ENCODE data around the gene EIF4G1. TPM values are rescaled to one million over a fixed set of nuclear protein-coding genes. Genes with fewer than 3 reads are reported as not detected.
A peak's percentile ranks its signal among the peaks of the same experiment; 100 is the strongest.
"Not testable (repeated sequence)": the region's sequence is repeated elsewhere in the genome, so short reads cannot be mapped to it uniquely, and the experiment has no call there.

Gene EIF4G1, protein sequence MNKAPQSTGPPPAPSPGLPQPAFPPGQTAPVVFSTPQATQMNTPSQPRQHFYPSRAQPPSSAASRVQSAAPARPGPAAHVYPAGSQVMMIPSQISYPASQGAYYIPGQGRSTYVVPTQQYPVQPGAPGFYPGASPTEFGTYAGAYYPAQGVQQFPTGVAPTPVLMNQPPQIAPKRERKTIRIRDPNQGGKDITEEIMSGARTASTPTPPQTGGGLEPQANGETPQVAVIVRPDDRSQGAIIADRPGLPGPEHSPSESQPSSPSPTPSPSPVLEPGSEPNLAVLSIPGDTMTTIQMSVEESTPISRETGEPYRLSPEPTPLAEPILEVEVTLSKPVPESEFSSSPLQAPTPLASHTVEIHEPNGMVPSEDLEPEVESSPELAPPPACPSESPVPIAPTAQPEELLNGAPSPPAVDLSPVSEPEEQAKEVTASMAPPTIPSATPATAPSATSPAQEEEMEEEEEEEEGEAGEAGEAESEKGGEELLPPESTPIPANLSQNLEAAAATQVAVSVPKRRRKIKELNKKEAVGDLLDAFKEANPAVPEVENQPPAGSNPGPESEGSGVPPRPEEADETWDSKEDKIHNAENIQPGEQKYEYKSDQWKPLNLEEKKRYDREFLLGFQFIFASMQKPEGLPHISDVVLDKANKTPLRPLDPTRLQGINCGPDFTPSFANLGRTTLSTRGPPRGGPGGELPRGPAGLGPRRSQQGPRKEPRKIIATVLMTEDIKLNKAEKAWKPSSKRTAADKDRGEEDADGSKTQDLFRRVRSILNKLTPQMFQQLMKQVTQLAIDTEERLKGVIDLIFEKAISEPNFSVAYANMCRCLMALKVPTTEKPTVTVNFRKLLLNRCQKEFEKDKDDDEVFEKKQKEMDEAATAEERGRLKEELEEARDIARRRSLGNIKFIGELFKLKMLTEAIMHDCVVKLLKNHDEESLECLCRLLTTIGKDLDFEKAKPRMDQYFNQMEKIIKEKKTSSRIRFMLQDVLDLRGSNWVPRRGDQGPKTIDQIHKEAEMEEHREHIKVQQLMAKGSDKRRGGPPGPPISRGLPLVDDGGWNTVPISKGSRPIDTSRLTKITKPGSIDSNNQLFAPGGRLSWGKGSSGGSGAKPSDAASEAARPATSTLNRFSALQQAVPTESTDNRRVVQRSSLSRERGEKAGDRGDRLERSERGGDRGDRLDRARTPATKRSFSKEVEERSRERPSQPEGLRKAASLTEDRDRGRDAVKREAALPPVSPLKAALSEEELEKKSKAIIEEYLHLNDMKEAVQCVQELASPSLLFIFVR (N-terminal part only)
- total RNA-seq (2014; rRNA removed; shearing (Covaris generic)) = 211 and 237 TPM in 2 replicates
- 342 and 460 TPM in 2 replicates for polyA plus RNA-seq (2015; cell fraction: cytosol; rRNA removed)
- polyA plus RNA-seq (2015; cell fraction: nucleus; rRNA removed) = 311 and 351 TPM in 2 replicates

DNA sequence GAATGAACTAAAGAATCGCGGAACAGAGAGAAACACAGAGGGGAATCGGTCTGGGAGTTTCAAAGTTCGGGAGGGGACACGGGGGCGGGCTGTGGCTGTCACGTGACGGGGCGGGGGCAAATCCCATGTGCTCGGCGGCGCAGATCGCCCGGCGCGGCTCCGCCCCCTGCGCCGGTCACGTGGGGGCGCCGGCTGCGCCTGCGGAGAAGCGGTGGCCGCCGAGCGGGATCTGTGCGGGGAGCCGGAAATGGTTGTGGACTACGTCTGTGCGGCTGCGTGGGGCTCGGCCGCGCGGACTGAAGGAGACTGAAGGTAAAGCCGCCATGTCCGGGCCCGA is at the start of gene EIF4G1:
Gene EIF4G1 (plus strand): TSS at position 244 of the 337 bp plus-strand sequence. CDS start 1,191 bp downstream, outside the sequence.
- DNase-seq (ENCODE audit: low read depth, low spot score) = peak; percentile 89
- in situ Hi-C loops (cut with HindIII; ENCODE audit: low pct_unique_long_range_greater_than_20kb, low sequenced_read_pairs) = no loop called here

DNA sequence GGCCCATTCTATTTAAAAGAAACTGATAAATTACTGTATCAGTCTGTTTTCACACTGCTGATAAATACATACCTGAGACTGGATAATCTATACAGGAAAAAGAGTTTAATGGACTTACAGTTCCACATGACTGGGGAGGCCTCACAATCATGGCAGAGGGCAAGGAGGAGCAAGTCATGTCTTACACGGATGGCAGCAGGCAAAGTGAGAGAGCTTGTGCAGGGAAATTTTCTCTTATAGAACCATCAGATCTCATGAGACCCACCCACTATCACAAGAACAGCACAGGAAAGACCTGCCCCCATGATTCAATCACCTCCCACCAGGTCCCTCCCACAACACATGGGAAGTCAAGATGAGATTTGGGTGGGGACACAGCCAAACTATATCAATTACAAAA is 47.2 kb upstream of the EIF4G1 start:
- in situ Hi-C loops (cut with HindIII; ENCODE audit: low pct_unique_long_range_greater_than_20kb, low sequenced_read_pairs); DNase-seq (ENCODE audit: low read depth, low spot score): not testable (repeated sequence)

DNA sequence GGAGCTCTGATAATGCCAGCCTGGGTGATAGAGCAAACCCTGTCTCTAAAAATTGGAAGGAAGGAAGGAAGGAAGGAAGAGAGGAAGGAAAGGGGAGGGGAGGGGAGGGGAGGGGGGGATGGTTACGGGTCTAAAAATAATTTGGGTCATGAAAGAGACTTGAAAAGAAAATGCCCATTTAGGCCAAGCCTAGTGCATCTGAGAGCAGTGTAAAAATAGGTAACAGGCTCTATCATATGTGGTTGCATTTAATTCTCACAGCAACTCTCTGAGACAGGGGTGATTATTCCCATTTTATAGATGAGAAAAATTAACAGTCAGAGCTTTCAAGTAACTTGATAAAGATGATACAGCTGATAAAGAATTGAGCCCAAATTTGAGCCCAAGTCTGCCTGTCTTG is 42.1 kb upstream of the EIF4G1 start:
- DNase-seq (ENCODE audit: low read depth, low spot score) = no peak
- in situ Hi-C loops (cut with HindIII; ENCODE audit: low pct_unique_long_range_greater_than_20kb, low sequenced_read_pairs) = no loop called here

DNA sequence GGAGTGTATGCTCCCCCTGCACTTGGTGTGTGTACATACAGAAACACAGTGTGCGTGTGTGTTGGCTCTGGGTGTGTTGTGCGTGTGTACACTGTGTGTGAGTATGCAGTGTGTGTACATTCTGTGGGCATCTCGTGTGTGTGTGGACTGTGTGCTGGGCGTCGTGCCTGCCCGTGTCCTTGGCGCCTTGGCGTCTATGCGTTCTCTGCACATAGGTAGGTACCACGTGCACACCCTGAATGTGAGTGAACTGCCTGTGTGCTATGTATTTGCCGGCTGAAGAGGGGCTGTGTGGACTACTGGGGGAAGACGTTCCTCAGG is 39.1 kb upstream of the EIF4G1 start:
- in situ Hi-C loops (cut with HindIII; ENCODE audit: low pct_unique_long_range_greater_than_20kb, low sequenced_read_pairs) = no loop called here
- DNase-seq (ENCODE audit: low read depth, low spot score) = no peak

DNA sequence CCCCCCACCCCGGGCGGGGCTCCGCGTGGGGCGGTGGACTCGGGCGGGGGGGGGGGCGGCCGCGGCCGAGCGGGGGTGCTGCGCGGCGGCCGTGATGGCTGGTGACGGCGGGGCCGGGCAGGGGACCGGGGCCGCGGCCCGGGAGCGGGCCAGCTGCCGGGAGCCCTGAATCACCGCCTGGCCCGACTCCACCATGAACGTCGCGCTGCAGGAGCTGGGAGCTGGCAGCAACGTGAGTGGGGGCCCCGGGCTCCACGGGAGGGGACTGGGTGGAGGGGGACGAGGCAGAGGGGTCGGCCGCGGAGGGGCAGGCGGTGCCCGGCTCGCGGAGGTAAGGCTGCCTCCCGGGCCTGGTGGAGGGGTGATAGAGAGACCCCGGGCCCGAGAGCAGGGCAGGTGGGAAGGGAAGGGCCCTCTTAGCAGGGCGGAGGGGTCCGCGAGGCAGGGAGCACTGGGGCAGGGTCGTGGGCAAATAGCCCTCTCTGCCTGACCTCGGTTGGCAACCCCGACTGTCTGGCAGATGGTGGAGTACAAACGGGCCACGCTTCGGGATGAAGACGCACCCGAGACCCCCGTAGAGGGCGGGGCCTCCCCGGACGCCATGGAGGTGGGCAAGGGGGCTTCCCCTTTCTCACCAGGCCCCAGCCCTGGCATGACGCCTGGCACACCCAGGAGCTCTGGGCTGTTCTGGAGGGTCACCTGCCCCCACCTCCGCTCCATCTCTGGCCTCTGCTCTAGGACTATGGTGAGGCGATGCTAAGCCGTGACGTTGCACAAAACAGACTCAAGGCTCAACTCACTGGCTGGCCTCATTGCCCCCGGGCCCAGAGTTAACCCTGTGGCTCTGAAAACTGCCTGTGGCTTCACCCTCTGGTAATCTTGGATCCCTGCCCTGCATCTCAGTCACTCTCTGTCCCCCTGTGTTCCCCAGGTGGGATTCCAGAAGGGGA is 38.2 kb upstream of the EIF4G1 start, which contains the start of gene ECE2:
Gene ECE2 (plus strand): TSS at position 62 of the 950 bp plus-strand sequence. CDS start 132 bp downstream, at position 194.
- DNase-seq (ENCODE audit: low read depth, low spot score) = no peak
- in situ Hi-C loops (cut with HindIII; ENCODE audit: low pct_unique_long_range_greater_than_20kb, low sequenced_read_pairs) = no loop called here

DNA sequence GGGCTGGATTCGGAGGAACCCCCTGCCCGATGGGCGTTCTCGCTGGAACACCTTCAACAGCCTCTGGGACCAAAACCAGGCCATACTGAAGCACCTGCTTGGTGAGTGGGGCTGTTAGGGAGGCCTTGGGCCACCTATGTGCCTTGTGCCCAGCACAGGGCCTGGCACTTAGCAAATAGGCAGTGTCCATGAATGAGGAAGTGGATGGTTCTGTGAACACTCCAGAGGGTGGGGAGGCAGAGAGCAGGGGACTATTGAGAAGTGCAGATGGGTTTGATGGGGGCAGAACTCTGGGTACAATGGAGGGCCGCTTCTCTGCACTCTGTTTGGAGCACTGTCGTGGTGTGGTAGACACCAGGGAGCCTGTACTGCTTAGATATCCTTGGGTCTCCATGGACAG is 37.0 kb upstream of the EIF4G1 start:
- no peak for DNase-seq (ENCODE audit: low read depth, low spot score)
- in situ Hi-C loops (cut with HindIII; ENCODE audit: low pct_unique_long_range_greater_than_20kb, low sequenced_read_pairs) = no loop called here

DNA sequence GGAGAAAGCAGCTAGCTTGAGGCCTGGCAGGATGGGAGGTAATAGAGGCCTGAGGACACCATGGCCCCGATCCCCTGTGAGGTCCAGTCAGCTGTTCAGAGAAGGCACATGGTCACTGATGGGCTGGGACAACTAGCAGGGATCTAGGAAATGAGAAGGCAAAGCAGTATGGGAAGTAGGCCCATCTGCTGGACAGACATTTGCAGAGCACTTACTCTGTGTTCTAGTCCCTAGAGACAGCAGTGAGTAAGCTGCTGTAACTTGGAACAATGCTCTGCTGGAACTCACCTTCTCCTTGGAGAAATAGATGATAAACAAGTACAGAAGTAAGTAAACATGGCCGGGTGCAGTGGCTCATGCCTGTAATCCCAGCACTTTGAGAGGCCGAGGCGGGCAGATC is 31.5 kb upstream of the EIF4G1 start:
- no peak for DNase-seq (ENCODE audit: low read depth, low spot score)
- in situ Hi-C loops (cut with HindIII; ENCODE audit: low pct_unique_long_range_greater_than_20kb, low sequenced_read_pairs) = no loop called here

DNA sequence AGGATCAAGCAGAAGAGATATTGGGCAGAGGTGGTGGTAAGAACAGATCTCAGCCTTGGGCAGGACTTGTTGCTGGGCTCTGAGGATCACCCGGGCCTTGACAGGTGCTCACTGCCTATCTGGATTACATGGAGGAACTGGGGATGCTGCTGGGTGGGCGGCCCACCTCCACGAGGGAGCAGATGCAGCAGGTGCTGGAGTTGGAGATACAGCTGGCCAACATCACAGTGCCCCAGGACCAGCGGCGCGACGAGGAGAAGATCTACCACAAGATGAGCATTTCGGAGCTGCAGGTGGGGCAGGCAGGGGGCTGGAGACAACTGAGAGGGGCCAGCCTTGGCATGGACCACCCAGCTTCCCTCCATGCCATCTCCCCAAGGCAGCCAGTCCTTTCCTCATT is 30.7 kb upstream of the EIF4G1 start:
- in situ Hi-C loops (cut with HindIII; ENCODE audit: low pct_unique_long_range_greater_than_20kb, low sequenced_read_pairs) = no loop called here
- DNase-seq (ENCODE audit: low read depth, low spot score) = no peak

DNA sequence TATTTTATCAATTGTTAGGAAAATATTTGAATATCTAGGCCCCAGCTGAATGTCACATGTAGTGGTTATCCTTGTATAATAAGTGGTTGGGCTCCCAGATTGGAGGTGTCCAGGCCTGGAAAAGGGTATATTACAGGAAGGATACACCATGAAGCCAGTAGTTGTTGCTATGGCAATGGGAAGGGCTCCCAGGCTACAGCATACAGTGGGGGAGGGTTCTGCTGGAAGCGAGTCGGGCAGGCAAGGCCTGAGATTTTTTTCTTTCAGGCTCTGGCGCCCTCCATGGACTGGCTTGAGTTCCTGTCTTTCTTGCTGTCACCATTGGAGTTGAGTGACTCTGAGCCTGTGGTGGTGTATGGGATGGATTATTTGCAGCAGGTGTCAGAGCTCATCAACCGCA is 29.7 kb upstream of the EIF4G1 start:
- in situ Hi-C loops (cut with HindIII; ENCODE audit: low pct_unique_long_range_greater_than_20kb, low sequenced_read_pairs) = no loop called here
- DNase-seq (ENCODE audit: low read depth, low spot score) = peak; percentile 92

DNA sequence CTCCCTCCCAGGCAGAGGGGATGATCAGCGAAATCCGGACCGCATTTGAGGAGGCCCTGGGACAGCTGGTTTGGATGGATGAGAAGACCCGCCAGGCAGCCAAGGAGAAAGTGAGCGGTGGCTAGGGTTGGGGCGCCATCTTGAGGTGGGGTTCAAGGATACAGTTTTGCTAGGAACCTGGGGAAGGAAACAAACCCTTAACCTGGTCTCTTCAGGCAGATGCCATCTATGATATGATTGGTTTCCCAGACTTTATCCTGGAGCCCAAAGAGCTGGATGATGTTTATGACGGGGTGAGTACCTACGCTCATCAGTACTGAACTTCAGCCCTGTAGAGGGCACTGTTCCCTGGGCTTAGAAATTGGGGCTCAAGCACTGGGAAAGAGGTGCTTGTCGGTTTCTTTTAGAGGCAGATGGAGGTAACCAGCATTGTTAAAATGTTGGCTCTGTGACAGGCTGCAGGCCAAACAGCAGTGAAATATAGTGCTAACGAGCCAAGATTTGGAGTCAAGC is 24.9 kb upstream of the EIF4G1 start:
- DNase-seq (ENCODE audit: low read depth, low spot score) = peak; percentile 75
- in situ Hi-C loops (cut with HindIII; ENCODE audit: low pct_unique_long_range_greater_than_20kb, low sequenced_read_pairs) = no loop called here

DNA sequence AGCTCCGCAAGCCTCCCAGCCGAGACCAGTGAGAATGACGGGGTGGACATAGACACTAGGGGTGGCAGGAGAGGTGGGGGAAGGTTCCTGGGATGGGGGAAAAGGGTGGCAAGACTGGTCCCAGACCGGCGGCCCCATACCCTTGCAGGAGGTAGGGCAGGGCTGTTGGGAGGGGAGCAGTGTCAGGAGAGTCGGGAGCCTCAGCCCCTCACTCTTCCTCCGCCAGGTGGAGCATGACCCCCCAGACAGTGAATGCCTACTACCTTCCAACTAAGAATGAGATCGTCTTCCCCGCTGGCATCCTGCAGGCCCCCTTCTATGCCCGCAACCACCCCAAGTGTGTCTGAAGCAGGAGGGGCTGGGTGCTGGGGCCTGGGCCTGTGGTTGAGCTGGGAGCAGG is 24.1 kb upstream of the EIF4G1 start:
- in situ Hi-C loops (cut with HindIII; ENCODE audit: low pct_unique_long_range_greater_than_20kb, low sequenced_read_pairs) = no loop called here
- DNase-seq (ENCODE audit: low read depth, low spot score) = no peak

DNA sequence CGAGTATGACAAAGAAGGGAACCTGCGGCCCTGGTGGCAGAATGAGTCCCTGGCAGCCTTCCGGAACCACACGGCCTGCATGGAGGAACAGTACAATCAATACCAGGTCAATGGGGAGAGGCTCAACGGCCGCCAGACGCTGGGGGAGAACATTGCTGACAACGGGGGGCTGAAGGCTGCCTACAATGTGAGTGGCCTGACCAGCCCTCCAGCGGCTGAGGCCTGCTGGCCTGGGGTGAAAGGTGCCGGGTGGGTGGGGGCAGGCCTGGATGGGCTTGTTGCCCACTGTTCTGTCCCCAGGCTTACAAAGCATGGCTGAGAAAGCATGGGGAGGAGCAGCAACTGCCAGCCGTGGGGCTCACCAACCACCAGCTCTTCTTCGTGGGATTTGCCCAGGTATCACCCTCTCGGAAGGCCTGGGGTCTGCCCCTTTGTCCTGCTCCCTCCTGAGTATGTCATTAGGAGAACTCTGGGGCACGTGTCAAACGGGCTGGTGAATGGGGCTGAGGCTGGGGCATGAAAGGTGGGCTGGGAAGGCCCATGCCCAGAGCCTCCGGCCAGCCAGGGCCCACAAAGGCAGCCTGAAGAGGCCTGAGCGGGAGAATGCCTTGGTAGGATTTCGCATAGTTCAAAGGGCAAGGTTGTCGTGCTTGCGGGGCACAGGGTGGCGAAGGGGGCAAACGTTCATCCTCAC is 23.2 kb upstream of the EIF4G1 start:
- DNase-seq (ENCODE audit: low read depth, low spot score) = no peak
- in situ Hi-C loops (cut with HindIII; ENCODE audit: low pct_unique_long_range_greater_than_20kb, low sequenced_read_pairs) = no loop called here

DNA sequence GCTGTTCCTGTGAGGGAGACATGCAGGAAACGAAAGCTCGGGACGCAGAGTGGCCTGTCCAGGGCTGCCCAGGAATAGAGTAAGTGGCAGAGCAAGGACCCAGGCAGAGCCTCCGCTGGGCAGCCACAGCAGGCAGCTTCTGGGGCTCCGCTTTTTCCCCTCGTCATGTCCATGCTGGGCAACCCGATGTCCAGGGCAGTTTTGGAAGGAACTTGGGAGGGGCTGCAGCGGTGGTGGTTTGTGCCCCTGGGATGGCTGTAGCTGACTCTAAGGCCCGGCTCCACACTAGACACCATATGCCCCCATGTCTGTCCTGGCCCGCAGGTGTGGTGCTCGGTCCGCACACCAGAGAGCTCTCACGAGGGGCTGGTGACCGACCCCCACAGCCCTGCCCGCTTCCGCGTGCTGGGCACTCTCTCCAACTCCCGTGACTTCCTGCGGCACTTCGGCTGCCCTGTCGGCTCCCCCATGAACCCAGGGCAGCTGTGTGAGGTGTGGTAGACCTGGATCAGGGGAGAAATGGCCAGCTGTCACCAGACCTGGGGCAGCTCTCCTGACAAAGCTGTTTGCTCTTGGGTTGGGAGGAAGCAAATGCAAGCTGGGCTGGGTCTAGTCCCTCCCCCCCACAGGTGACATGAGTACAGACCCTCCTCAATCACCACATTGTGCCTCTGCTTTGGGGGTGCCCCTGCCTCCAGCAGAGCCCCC is 22.5 kb upstream of the EIF4G1 start:
- in situ Hi-C loops (cut with HindIII; ENCODE audit: low pct_unique_long_range_greater_than_20kb, low sequenced_read_pairs) = no loop called here
- no peak for DNase-seq (ENCODE audit: low read depth, low spot score)

DNA sequence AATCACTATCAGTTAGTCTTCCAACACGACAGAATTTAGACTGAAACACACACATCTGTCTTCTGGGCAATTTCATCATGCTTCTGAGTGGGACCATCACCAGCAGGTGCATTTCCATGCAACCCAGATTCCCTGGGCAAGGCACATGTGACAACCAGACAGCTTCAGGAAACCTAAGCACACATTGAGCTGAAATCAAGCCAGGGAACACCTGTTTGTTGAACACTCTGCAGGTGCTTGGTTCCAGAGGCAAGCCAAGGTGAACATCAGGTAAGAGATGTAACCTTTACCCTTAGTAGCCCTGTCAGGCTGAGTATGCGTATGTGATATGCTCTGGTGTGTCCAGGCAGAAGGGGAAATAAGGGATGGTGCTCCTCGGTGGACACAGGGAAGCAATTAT is 18.6 kb upstream of the EIF4G1 start:
- in situ Hi-C loops (cut with HindIII; ENCODE audit: low pct_unique_long_range_greater_than_20kb, low sequenced_read_pairs) = no loop called here
- no peak for DNase-seq (ENCODE audit: low read depth, low spot score)

DNA sequence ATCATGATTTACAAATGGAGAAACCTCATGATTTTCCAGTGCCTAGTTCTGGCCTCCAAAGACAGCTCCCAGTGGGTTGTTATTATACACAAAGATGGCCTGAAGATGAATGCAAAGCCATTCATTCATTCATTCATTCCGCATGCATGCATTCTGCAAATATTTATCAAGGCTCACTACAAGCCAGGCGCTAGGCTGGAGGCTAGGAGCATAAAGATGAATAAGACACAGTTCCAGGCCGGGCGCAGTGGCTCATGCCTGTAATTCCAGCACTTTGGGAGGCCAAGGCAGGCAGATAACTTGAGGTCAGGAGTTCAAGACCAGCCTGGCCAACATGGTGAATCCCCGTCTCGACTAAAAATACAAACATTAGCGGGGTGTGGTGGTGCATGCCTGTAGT is 17.8 kb upstream of the EIF4G1 start:
- DNase-seq (ENCODE audit: low read depth, low spot score) = no peak
- in situ Hi-C loops (cut with HindIII; ENCODE audit: low pct_unique_long_range_greater_than_20kb, low sequenced_read_pairs) = no loop called here
